SK-N-SH treated with all-trans-retinoic acid at 6 μM for 48 hours (cell line): ENCODE measurements around the gene LRP8.

Experiments used
- ARNTL ChIP-seq: fragments of 450-650 bp; formaldehyde crosslinking; IDR thresholded peaks from 2 replicates; pipeline ENCODE4 v1.5.0; 2020; ENCODE audit warnings: low read depth, mild to moderate bottlenecking, moderate library complexity, borderline replicate concordance
- SNAI2 ChIP-seq: fragments of 250-450 bp; sonication (Bioruptor Pico); IDR thresholded peaks from 2 replicates; pipeline ENCODE4 v1.5.0; 2020; ENCODE audit warnings: mild to moderate bottlenecking, moderate library complexity
- TSHZ2 ChIP-seq: fragments of 250-450 bp; sonication (Bioruptor Pico); IDR thresholded peaks from 2 replicates; pipeline ENCODE4 v1.5.0; 2020; ENCODE audit warnings: mild to moderate bottlenecking, moderate library complexity

DNA sequence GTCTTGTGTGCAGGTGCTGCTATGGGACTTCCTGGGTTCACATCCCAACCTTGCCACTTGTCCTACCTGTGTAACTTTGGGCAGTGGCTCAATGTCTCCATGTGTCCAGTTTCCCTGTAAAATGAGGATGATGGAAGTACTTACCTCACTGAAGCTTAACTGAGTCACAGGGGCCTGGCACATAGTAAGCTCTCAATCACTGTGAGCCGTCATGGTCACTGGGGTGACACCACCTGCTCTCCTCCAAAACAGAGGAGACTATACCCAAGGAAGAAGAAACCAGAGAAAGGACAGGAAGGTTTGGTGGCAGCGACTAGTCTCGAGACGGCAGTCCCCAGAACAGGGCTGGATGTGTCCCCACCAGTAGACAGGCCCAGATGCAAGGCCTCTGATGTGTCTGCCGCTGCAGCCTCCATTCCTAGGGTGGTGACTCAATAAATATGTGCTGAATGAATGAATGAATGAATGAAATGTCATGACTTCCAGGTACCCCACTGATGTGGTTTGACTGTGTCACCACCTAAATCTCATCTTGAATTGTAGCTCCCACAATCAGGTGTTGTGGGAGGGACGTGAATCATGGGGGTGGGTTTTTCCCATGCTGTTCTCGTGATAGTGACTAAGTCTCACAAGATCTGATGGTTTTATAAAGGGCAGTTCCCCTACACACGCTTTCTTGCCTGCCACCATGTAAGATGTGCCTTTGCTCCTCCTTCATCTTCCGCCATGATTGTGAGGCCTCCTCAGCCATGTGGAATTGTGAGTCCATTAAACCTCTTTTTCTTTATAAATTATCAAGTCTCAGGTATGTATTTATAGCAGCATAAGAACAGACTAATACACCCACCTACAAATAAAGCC is 13.0 kb upstream of the LRP8 start:
- TF ChIP-seq TSHZ2 (CRISPR knock-in tag), result no peak
- no peak for TF ChIP-seq ARNTL
- no peak for TF ChIP-seq SNAI2 (CRISPR knock-in tag)
